Measurements from ENCODE around the gene SPTLC3.

SPTLC3 gene

GRCh38 chr20:13028001-13028400 is 19.2 kb downstream of the SPTLC3 start:
- DNase-seq (ENCODE audit: low read depth) = peak; percentile 44
- TF ChIP-seq CTCF (conservative IDR thresholded peaks at IDR 0.05; ENCODE audit: control insufficient read depth, insufficient read depth, low read depth, low read length) = no peak
- H3K4me3 ChIP-seq (ENCODE audit: control insufficient read depth, low read depth, low read length) = no peak overlapping the region

GRCh38 chr20:13028673-13029072 is 19.9 kb downstream of the SPTLC3 start:
- no peak overlapping the region for H3K4me3 ChIP-seq (ENCODE audit: control insufficient read depth, low read depth, low read length)
- TF ChIP-seq CTCF (conservative IDR thresholded peaks at IDR 0.05; ENCODE audit: control insufficient read depth, insufficient read depth, low read depth, low read length) = no peak
- DNase-seq (ENCODE audit: low read depth) = no peak

GRCh38 chr20:13029687-13030375 is 21.1 kb downstream of the SPTLC3 start:
- peak; percentile 92 for DNase-seq (ENCODE audit: low read depth)
- TF ChIP-seq CTCF (conservative IDR thresholded peaks at IDR 0.05; ENCODE audit: control insufficient read depth, insufficient read depth, low read depth, low read length) = no peak
- no peak overlapping the region for H3K4me3 ChIP-seq (ENCODE audit: control insufficient read depth, low read depth, low read length)

- no peak overlapping the region for H3K4me3 ChIP-seq (ENCODE audit: control insufficient read depth, low read depth, low read length)
- no peak for TF ChIP-seq CTCF (conservative IDR thresholded peaks at IDR 0.05; ENCODE audit: control insufficient read depth, insufficient read depth, low read depth, low read length)
- no peak for DNase-seq (ENCODE audit: low read depth)
Measured at GRCh38 chr20:13031751-13032150, 23.0 kb downstream of the SPTLC3 start.

- no peak overlapping the region for H3K4me3 ChIP-seq (ENCODE audit: control insufficient read depth, low read depth, low read length)
- no peak for DNase-seq (ENCODE audit: low read depth)
- TF ChIP-seq CTCF (conservative IDR thresholded peaks at IDR 0.05; ENCODE audit: control insufficient read depth, insufficient read depth, low read depth, low read length) = no peak
Measured at GRCh38 chr20:13034115-13034514, 25.3 kb downstream of the SPTLC3 start.

- DNase-seq (ENCODE audit: low read depth) = no peak
- TF ChIP-seq CTCF (conservative IDR thresholded peaks at IDR 0.05; ENCODE audit: control insufficient read depth, insufficient read depth, low read depth, low read length) = no peak
- no peak overlapping the region for H3K4me3 ChIP-seq (ENCODE audit: control insufficient read depth, low read depth, low read length)
Measured at GRCh38 chr20:13034936-13035335, 26.2 kb downstream of the SPTLC3 start.

All from fibroblast of mammary gland (primary cell).